Lower leg skin (tissue), 4 donors: ENCODE data around the gene PON2. TPM values are rescaled to one million over a fixed set of nuclear protein-coding genes. Genes with fewer than 3 reads are reported as not detected.

Source experiments
- DNase-seq, 2 donors: peaks; one replicate each; pipeline ENCODE4 v3.0.0-alpha.2; 2019; ENCODE audit warnings: low spot score in 2 of 2
- H3K4me3 ChIP-seq: fragments of 200-600 bp; sonication (generic); 2 replicates; pipeline ENCODE4 v1.5.1; 2017; ENCODE audit warnings: mild to moderate bottlenecking, low read depth; ENCODE audit not compliant: poor library complexity, severe bottlenecking
- POLR2A ChIP-seq, 2 donors: fragments of 450-650 bp; IDR thresholded peaks; one replicate each; pipeline ENCODE4 v1.6.1; 2016 to 2017; ENCODE audit warnings: antibody characterized with exemption in 2 of 2, mild to moderate bottlenecking in 1 of 2, moderate library complexity in 1 of 2
- WGBS, 2 donors: methylation state at CpG; one replicate each; pipeline ENCODE4 v1.1.5; 2018; 5-methylcytosine and 5-hydroxymethylcytosine counted together
- intact Hi-C: fragments of 100-400 bp; cut with DNase I; formaldehyde crosslinking; loops from one replicate; pipeline ENCODE4 v1.15.0; 2023; ENCODE audit warnings: low total_unique reads
- total RNA-seq, 4 donors: library from RNA; depleted of rRNA; stranded (reverse); fragments of >200 nt; gene quantifications; one replicate each; pipeline ENCODE4 v1.1.0, GENCODE V29; 2016
- TF ChIP-seq, protein P1 (sequence below), 3 donors: fragments of 450-650 bp; IDR thresholded peaks; one replicate each; pipeline ENCODE4 v1.5.1; 2016; ENCODE audit warnings: antibody characterized with exemption in 3 of 3, mild to moderate bottlenecking in 3 of 3, moderate library complexity in 2 of 3

The PON2 gene
- total RNA-seq, 4 donors from 2014 or later = 77.7 to 101 (median 86.0) TPM

DNA sequence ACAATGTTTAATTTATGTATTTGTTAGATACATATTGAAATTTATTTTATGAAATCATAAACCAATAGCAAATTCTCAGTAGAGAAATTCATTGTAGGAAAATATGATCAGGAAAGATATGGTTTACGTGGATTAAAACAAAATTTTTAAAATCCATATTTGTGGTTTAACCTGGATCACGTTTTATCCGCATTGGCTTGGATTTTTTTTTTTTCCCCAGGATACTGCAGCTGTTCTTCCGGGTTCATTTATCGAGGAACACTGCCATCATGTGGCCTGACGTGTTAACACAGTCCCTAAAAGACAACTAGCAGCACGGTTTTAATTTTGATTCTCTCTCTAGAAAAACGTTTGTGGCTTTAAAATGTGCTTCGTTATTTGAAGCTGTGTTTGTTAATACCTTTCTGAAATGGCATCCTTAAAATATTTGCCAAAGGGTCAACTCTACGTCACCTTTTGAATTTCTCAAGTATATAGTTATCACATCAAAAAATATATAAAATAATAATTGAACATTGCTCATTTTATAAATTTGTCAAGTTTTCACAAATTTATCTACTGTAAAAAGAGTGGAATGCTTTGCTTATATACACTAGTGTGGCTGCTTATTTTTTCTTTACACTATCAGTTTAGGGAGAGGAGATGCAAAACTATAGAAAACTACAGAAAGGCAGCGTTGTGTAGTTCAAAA, 42.2 kb upstream of the PON2 start:
- H3K4me3 ChIP-seq = no peak overlapping the region
- intact Hi-C loops = loop anchor here (10.0 kb wide), 1 partner anchor 1022 kb away; no protein-coding TSS in a partner anchor
- TF ChIP-seq POLR2A (IDR thresholded peaks at IDR 0.05) = no peak
- TF ChIP-seq, protein P1, sequence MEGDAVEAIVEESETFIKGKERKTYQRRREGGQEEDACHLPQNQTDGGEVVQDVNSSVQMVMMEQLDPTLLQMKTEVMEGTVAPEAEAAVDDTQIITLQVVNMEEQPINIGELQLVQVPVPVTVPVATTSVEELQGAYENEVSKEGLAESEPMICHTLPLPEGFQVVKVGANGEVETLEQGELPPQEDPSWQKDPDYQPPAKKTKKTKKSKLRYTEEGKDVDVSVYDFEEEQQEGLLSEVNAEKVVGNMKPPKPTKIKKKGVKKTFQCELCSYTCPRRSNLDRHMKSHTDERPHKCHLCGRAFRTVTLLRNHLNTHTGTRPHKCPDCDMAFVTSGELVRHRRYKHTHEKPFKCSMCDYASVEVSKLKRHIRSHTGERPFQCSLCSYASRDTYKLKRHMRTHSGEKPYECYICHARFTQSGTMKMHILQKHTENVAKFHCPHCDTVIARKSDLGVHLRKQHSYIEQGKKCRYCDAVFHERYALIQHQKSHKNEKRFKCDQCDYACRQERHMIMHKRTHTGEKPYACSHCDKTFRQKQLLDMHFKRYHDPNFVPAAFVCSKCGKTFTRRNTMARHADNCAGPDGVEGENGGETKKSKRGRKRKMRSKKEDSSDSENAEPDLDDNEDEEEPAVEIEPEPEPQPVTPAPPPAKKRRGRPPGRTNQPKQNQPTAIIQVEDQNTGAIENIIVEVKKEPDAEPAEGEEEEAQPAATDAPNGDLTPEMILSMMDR (IDR thresholded peaks at IDR 0.05) = no peak
- peak in 1 of 2 donors; percentile 58 for DNase-seq
- 9 to 10% methylated on average over 11 of the region's 11 CpGs for WGBS, 2 donors

DNA sequence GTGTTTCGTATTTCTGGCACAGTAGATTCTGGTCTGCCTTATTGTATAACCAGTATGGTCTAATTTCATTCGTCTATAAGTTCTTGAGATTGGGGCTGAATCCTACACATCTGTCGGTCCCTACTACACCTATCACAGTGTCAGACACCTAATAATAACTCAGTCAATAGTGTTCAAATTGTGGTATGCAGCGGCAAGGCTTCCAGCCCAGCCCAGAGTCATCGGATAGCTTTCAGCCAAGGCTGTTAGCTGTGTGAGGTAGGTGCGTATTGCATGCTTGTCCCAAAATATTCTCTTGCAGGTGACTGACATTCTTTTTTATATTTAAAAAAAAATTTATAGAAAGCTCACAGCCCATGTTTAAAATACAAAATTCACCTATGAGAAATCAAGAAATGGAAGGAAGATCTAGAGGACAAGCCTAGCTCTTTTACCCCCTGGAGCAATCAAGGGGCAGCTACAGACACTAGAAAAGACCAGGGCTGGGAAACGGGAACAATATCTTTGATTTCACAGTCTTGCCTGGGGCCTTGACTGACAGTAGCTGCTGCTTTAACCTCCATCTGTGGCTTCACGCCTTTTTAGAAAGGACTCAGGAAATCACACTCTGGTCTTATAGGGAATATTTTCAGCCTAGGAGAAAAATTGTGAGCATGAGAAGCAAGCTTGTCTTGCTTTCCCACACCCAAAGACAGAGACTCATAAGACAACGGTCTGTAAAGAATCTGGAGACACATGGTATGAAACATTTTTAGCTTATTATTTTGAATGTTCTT, 41.4 kb upstream of the PON2 start:
- TF ChIP-seq, protein P1 (IDR thresholded peaks at IDR 0.05) = no peak
- no peak for TF ChIP-seq POLR2A (IDR thresholded peaks at IDR 0.05)
- 81 to 85% methylated on average over 9 of the region's 9 CpGs for WGBS, 2 donors
- no peak for DNase-seq
- intact Hi-C loops = loop anchor here (10.0 kb wide), 1 partner anchor 1021 kb away; no protein-coding TSS in a partner anchor
- H3K4me3 ChIP-seq = no peak overlapping the region

DNA sequence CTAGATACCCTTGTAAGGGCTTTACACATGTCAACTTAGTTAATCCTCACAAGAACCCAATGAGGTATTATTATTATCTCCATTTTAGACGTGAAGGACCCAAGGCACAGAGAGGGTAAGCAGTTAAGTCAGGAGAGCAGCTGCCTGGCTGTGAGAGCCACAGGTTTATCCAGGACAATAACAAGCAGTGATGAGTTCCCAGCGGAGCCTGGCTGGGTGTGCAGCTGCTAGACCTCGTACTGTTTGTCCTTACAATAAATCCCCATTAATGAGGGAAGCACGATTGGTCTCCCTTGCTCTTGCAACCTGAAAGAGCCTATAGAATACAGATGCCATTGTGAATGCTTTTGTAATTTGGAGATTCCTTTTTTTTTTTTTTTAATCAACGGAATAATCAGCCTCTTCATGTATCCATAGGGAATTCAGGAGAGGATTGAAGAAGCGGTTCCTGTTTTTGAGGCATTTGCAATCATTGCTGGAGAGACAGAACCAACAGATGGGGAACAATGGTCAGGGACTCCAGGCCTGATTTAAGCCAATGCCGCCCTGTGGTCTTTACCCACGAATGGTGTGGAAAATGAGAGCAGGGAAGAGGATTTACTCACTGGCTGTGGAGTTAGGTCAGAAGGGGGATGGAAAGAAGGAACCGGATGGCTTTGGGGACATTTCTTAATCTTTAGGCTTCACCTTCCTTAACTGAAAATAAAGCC, 38.6 kb upstream of the PON2 start:
- no peak overlapping the region for H3K4me3 ChIP-seq
- 85% methylated on average over 9 of the region's 9 CpGs for WGBS, 2 donors
- TF ChIP-seq, protein P1 (IDR thresholded peaks at IDR 0.05) = no peak
- no peak for TF ChIP-seq POLR2A (IDR thresholded peaks at IDR 0.05)
- intact Hi-C loops = loop anchor here (10.0 kb wide), 1 partner anchor 1019 kb away; no protein-coding TSS in a partner anchor
- no peak for DNase-seq

DNA sequence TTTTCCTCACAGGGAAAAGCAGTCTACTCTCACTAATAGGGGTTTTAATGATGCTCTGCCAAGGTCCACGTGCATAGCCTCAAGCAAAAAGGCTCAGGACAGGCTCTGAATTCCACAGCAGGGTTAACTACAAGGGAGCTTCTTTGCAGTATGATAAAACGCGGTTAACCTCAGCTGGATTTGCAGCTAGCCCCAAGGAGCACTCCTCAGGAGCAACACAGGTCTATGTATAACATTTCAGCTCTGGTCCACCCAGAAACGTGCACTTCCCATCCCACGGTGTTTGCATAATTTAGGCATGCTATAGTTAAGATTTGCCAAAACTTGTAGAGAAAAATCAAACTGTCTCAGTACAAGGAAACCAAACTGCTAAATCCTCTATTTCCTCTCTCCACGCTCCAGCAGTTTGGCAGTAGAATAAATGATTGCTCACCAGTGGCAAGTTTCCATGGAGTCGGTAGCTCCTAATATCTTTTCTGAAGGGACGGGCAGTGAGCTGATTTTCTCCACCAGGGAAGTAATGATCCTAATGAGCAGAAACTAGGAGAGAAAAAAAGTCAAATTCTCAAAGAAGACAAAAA, 37.8 kb upstream of the PON2 start:
- TF ChIP-seq, protein P1 (IDR thresholded peaks at IDR 0.05) = no peak
- TF ChIP-seq POLR2A (IDR thresholded peaks at IDR 0.05) = no peak
- no peak for DNase-seq
- WGBS, 2 donors = 20 to 24% methylated on average over 8 of the region's 8 CpGs
- intact Hi-C loops = loop anchor here (10.0 kb wide), 1 partner anchor 1018 kb away; no protein-coding TSS in a partner anchor
- H3K4me3 ChIP-seq = no peak overlapping the region

DNA sequence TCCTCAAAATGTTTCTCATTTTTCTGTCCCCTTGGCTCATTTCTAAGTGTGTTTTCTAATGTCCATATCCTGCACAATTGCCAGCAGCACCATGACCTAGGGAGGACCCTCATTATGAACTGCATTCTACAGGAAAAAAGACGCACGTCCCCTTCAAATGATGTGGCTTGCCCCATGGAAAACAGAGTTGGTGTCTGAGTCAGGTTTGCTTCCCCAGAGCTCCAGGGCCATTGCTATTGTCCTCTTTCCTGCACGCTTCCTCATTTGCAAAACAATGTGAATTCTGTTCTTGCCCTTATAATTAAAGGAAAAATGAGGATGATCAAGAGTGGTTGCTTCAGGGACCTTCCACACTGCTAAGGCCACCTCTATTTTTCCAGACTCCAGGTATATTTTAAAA, 36.2 kb upstream of the PON2 start:
- TF ChIP-seq, protein P1 (IDR thresholded peaks at IDR 0.05) = no peak
- no peak for TF ChIP-seq POLR2A (IDR thresholded peaks at IDR 0.05)
- intact Hi-C loops = loop anchor here (10.0 kb wide), 1 partner anchor 1016 kb away; no protein-coding TSS in a partner anchor
- 84 to 91% methylated on average over 3 of the region's 3 CpGs for WGBS, 2 donors
- DNase-seq = no peak
- no peak overlapping the region for H3K4me3 ChIP-seq
